Fibroblast of the aortic adventitia (primary cell): Measurements from ENCODE around the gene ATXN3. TPM values are rescaled to one million over a fixed set of nuclear protein-coding genes. Genes with fewer than 3 reads are reported as not detected.

ENCODE experiments used
- DNase-seq: peaks from one replicate; pipeline ENCODE4 v3.0.0-alpha.2; 2010; ENCODE audit warnings: low read depth
- H3K4me3 ChIP-seq: 2 replicates; pipeline ENCODE4 v1.5.1; 2011; ENCODE audit warnings: low read depth, mild to moderate bottlenecking, control low read depth, low read length, moderate library complexity
- total RNA-seq: library from RNA; depleted of rRNA; stranded (reverse); fragments of >200 nt; gene quantifications from 2 replicates; pipeline ENCODE4 v1.2.3, GENCODE V29; 2012; ENCODE audit warnings: low replicate concordance
- TF ChIP-seq, protein P1 (sequence below): IDR thresholded peaks from 2 replicates; pipeline ENCODE4 v1.5.1; 2011; ENCODE audit warnings: mild to moderate bottlenecking, low read length, control low read depth, inconsistent platforms; ENCODE audit not compliant: insufficient read depth

ATXN3 gene
- 30.2 and 53.1 TPM in 2 replicates for total RNA-seq

DNA sequence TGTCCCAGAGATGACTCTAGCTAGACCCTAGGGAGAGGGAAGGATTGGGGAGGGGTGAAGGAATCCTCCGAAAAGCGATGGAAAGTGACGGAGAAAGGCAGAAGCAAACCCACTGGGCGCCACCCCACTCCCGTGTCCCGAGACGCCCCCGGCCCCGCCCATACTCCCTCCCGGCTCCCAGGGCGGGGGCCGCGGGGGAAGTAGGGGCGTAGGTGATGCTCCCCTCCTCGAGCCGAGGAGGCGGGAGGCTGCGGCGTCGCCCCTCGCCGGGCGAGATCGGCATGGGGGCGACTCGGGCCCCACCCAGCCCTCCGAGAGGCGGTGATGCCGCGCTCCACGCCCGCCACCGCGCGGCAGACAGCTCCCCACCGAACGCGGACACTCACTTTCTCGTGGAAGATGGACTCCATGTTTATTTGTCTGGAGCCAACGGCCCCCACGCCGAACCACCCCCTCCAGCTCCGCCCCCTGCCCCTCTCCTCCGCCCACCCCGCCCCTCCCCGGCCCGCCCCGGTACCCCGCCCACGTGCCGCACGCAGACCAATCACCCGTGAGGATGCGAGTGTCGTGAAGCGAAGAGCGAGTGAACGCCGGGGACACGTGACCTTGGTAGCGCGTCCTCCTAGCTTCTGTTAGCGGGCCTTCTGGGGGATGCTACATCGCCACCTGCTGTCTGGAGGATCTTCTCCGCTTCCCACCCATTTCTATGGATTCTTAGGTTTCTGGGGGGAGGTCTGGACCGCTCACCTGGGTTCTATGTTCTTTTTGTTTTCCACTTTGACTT, at the start of gene ATXN3:
ATXN3 (minus strand) TSS at position 440 of the 784 bp plus-strand sequence; CDS start at position 410, 30 bp downstream.
- DNase-seq = peak; percentile 99
- TF ChIP-seq, protein P1, sequence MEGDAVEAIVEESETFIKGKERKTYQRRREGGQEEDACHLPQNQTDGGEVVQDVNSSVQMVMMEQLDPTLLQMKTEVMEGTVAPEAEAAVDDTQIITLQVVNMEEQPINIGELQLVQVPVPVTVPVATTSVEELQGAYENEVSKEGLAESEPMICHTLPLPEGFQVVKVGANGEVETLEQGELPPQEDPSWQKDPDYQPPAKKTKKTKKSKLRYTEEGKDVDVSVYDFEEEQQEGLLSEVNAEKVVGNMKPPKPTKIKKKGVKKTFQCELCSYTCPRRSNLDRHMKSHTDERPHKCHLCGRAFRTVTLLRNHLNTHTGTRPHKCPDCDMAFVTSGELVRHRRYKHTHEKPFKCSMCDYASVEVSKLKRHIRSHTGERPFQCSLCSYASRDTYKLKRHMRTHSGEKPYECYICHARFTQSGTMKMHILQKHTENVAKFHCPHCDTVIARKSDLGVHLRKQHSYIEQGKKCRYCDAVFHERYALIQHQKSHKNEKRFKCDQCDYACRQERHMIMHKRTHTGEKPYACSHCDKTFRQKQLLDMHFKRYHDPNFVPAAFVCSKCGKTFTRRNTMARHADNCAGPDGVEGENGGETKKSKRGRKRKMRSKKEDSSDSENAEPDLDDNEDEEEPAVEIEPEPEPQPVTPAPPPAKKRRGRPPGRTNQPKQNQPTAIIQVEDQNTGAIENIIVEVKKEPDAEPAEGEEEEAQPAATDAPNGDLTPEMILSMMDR = peak; percentile 84

DNA sequence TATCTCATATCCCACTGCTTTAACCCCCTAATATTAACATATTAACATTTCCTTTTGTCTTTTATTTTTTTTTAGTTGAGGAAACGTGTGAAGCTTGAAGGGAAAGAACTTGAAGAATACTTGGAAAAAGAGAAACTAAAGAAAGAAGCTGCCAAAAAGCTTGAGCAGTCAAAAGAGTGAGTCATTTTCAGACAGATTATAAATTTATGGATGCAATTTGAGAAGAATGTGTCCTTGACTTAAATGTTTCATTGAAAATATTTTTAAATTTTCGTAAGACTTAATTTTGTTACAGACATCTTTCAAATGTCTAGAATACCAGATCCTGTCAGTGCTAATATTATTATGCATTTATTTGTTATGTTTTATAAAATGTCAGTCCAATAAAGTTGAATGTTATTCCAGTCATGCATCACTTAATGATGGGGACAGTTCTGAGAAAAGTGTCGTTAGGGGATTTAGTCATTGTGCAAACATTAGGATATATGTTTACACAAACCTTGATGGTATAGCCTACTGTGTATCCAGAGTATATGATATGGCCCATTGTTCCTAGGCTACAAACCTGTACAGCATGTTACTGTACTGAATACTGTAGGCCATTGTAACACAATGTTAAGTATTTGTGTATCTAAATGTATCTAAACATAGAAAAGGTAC, 48.0 kb upstream of the ATXN3 start:
- no peak overlapping the region for H3K4me3 ChIP-seq
- peak; percentile 37 for DNase-seq
- TF ChIP-seq, protein P1 = no peak

More for the DNA sequence above, at the start of gene ATXN3:
- peak within 1 kb of the TSS; percentile 76 for H3K4me3 ChIP-seq

DNA sequence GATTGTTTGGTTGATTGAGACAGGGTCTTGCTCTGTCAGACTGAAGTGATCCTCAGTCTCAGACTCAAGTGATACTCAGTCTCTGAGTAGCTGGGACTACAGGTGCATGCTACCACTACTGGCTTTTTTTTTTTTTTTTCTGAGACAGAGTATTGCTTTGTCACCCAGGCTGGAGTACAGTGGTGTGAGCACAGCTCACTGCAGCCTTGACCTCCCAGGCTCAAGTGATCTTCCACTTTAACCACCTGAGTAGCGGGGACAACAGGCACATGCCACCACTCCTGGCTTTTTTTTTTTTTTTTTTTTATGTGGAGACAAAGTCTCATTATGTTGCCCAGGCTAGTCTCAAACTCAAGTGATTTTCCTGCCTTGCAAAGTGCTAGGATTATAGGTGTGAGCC, 47.2 kb upstream of the ATXN3 start:
- DNase-seq = no peak
- H3K4me3 ChIP-seq = no peak overlapping the region
- TF ChIP-seq, protein P1 = no peak

DNA sequence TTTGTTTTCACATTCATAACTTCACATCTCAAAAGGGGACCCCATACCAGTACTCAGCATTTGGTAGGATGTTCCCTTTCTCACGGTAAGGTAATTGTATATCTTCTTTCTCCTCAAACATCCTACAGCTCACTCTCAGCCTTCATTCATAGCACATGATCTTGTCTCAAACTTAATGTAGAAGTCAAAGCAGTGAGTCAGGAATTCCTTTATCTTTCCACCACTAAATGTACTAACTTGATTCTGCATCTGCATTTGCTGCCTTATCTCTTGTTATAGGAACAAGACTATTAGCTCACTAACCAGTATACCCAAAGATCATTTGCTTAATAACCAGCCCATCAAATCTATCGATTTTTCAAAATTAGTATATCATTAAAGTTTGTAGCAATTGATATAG, 38.3 kb upstream of the ATXN3 start:
- peak; percentile 15 for DNase-seq
- TF ChIP-seq, protein P1 = no peak
- H3K4me3 ChIP-seq = no peak overlapping the region

DNA sequence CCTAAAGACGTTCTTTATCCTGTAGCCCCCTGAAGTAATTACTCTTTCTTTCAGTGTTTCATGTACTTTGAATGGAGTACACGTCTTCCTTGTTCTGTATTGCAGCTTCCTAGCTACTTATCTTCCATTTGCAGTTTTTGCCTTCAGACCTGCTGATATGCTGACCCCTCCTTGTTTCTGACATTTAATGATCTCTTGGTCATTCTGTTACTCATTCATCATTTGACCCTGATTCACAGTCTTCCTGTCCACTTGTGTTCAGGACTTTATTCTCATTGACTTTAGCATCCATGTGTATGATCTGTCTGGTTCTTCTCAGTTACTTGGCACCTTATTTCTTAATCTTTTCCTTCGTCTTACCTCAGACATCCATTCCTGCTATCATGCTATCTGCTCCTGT, 37.6 kb upstream of the ATXN3 start:
- H3K4me3 ChIP-seq = no peak overlapping the region
- TF ChIP-seq, protein P1 = no peak
- DNase-seq = no peak

DNA sequence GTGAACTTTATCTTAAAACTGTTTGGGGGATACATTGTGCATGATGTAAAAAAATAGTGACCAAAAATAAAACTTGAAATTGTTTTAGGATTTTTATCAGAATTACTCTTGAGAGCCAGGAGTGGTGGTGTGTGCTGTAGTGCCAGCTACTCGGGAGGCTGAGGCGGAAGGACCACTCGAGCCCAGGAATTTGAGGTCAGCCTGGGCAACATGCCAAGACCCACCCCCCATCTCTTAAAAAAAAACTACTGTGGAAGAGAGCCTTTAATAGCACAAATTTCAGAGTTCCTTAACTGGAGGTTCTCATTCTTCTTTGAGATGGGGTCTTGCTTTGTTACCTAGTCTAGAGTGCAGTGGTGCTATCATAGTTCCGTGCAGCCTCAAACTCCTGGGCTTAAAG, 36.9 kb upstream of the ATXN3 start:
- no peak overlapping the region for H3K4me3 ChIP-seq
- DNase-seq = no peak
- TF ChIP-seq, protein P1 = no peak
